ENCODE results near the gene LKAAEAR1.

LKAAEAR1 gene

GRCh38 chr20:64113796-64114355, 29.7 kb upstream of the LKAAEAR1 start:
- no peak overlapping the region for H3K27ac ChIP-seq
- TF ChIP-seq CTCF (IDR thresholded peaks at IDR 0.05) (no peak), ZFX (IDR thresholded peaks at IDR 0.05; ENCODE audit: borderline replicate concordance) (no peak)

- TF ChIP-seq CTCF (IDR thresholded peaks at IDR 0.05) (no peak), ZFX (IDR thresholded peaks at IDR 0.05; ENCODE audit: borderline replicate concordance) (no peak)
- H3K27ac ChIP-seq: no peak overlapping the region
Observed at GRCh38 chr20:64113444-64113775, 29.2 kb upstream of the LKAAEAR1 start.

- TF ChIP-seq ZFX (IDR thresholded peaks at IDR 0.05; ENCODE audit: borderline replicate concordance) (no peak), CTCF (IDR thresholded peaks at IDR 0.05) (no peak)
- H3K27ac ChIP-seq: no peak overlapping the region
Observed at GRCh38 chr20:64112691-64113443, 28.7 kb upstream of the LKAAEAR1 start.

- no peak overlapping the region for H3K27ac ChIP-seq
Observed at GRCh38 chr20:64111841-64112641, 27.8 kb upstream of the LKAAEAR1 start.

GRCh38 chr20:64110411-64111068, 26.3 kb upstream of the LKAAEAR1 start:
- no peak overlapping the region for H3K27ac ChIP-seq
- TF ChIP-seq ZFX (IDR thresholded peaks at IDR 0.05; ENCODE audit: borderline replicate concordance): no peak
- no peak for TF ChIP-seq CTCF (IDR thresholded peaks at IDR 0.05)

More at GRCh38 chr20:64111841-64112641, 27.8 kb upstream of the LKAAEAR1 start:
- no peak for TF ChIP-seq ZFX (IDR thresholded peaks at IDR 0.05; ENCODE audit: borderline replicate concordance)
- TF ChIP-seq CTCF (IDR thresholded peaks at IDR 0.05): no peak

- TF ChIP-seq CTCF (IDR thresholded peaks at IDR 0.05): no peak
- no peak for TF ChIP-seq ZFX (IDR thresholded peaks at IDR 0.05; ENCODE audit: borderline replicate concordance)
- H3K27ac ChIP-seq: no peak overlapping the region
Observed at GRCh38 chr20:64109831-64110391, 25.7 kb upstream of the LKAAEAR1 start.
